Kidney (tissue), 14 donors: ENCODE results near the gene NRCAM. TPM values are rescaled to one million over a fixed set of nuclear protein-coding genes. Genes with fewer than 3 reads are reported as not detected.

Experiments
- DNase-seq, 5 donors: peaks; one replicate each; pipeline ENCODE4 v3.0.0-alpha.2; 2013 to 2020
- FAIRE-seq: peaks from 2 replicates; lab custom pipeline; 2012; peaks lifted over from hg19 to GRCh38; lab: Jason Lieb, UNC
- H3K27ac ChIP-seq, 2 donors: one replicate each; pipeline ENCODE4 v1.7.0; 2013; ENCODE audit warnings: low read depth in 2 of 2, low read length in 2 of 2, inconsistent platforms in 1 of 2
- H3K27me3 ChIP-seq: one replicate; pipeline ENCODE4 v1.7.1; 2013; ENCODE audit warnings: low read length, inconsistent platforms; ENCODE audit not compliant: control insufficient read depth, insufficient read depth
- H3K36me3 ChIP-seq, 3 donors: one replicate each; pipeline versions ENCODE4 v1.7.0 to v1.7.1; 2013; ENCODE audit warnings: low read length in 3 of 3, control low read depth in 1 of 3, inconsistent platforms in 1 of 3; ENCODE audit not compliant: insufficient read depth in 3 of 3, control insufficient read depth in 2 of 3
- H3K4me1 ChIP-seq, 3 donors: one replicate each; pipeline versions ENCODE4 v1.7.0 to v1.7.1; 2013; ENCODE audit warnings: low read length in 3 of 3, inconsistent platforms in 1 of 3, low read depth in 1 of 3; ENCODE audit not compliant: control insufficient read depth in 2 of 3, insufficient read depth in 2 of 3
- H3K4me3 ChIP-seq, 3 donors: one replicate each; pipeline versions ENCODE4 v1.7.0 to v1.8.1; 2013; ENCODE audit warnings: low read length in 3 of 3, control low read depth in 1 of 3, inconsistent platforms in 1 of 3
- H3K9ac ChIP-seq, 3 donors: one replicate each; pipeline versions ENCODE4 v1.7.0 to v1.7.1; 2013; ENCODE audit warnings: low read length in 3 of 3, control low read depth in 1 of 3, inconsistent platforms in 1 of 3
- H3K9me3 ChIP-seq, 3 donors: one replicate each; pipeline versions ENCODE4 v1.7.0 to v1.7.1; 2013; ENCODE audit warnings: low read length in 3 of 3, control low read depth in 1 of 3, inconsistent platforms in 1 of 3; ENCODE audit not compliant: control insufficient read depth in 2 of 3, insufficient read depth in 1 of 3
- CTCF ChIP-seq: IDR thresholded peaks from 3 replicates; pipeline ENCODE4 v1.5.1; 2012; ENCODE audit warnings: mild to moderate bottlenecking, moderate library complexity, borderline replicate concordance; ENCODE audit not compliant: insufficient read depth; ENCODE audit errors: extremely low read depth
- intact Hi-C: fragments of 100-400 bp; cut with DNase I; formaldehyde crosslinking; loops from one replicate; pipeline ENCODE4 v1.11.1; 2022
- polyA plus RNA-seq: library from polyadenylated mRNA; stranded (reverse); fragments of 350-450 nt; fragmentation: Illumina TruSeq; extraction: RNeasy Lipid Tissue Mini Kit (QIAGEN cat#74804); gene quantifications from one replicate; pipeline ENCODE4 v1.2.3, GENCODE V29; 2014; ENCODE audit warnings: low read depth, low replicate concordance; ENCODE audit not compliant: insufficient read depth
- total RNA-seq: library from RNA; stranded (reverse); fragmentation: NEBNext Ultra II Directional; extraction: Animal tissue kit (Norgen Biotek cat#: 25700); gene quantifications from one replicate; pipeline ENCODE4 v1.2.1, GENCODE V29; 2021
- donor health status: control.
- donor health status: control.
- donor health status: control.
- donor health status: control.
- donor health status: control.
- donor health status: DM: yes; HTN: yes; CAD: no.
- donor health status: Normal renal cell carcinoma (clear cell type).

The NRCAM gene
- total and polyA plus RNA-seq, 2 donors from 2014 or later: 16.8 to 20.6 TPM

- H3K9ac ChIP-seq: no peak overlapping the region
- no peak for TF ChIP-seq CTCF
- H3K27me3 ChIP-seq: no peaks in the 10 kb centered on the region
- no peak for DNase-seq
- no peak overlapping the region for H3K4me3 ChIP-seq
- H3K9me3 ChIP-seq: no peaks in the 10 kb centered on the region
- no peaks in the 10 kb centered on the region for H3K36me3 ChIP-seq
- FAIRE-seq: no peak
- H3K4me1 ChIP-seq: no peaks in the 10 kb centered on the region
- intact Hi-C loops: no loop called here
- no peak overlapping the region for H3K27ac ChIP-seq
Observed at GRCh38 chr7:108234281-108234680, 222.0 kb downstream of the NRCAM start.

- no peaks in the 10 kb centered on the region for H3K36me3 ChIP-seq
- no peaks in the 10 kb centered on the region for H3K4me1 ChIP-seq
- H3K27ac ChIP-seq: no peak overlapping the region
- no peaks in the 10 kb centered on the region for H3K9me3 ChIP-seq
- intact Hi-C loops: no loop called here
- H3K9ac ChIP-seq: no peak overlapping the region
- H3K27me3 ChIP-seq: no peaks in the 10 kb centered on the region
- no peak for TF ChIP-seq CTCF
- peak in 2 of 5 donors; percentile 26 to 32 for DNase-seq
- no peak for FAIRE-seq
- no peak overlapping the region for H3K4me3 ChIP-seq
Observed at GRCh38 chr7:108232076-108232475, 224.2 kb downstream of the NRCAM start.

- no peak for DNase-seq
- H3K27ac ChIP-seq: no peak overlapping the region
- H3K9ac ChIP-seq: no peak overlapping the region
- H3K4me3 ChIP-seq: no peak overlapping the region
- TF ChIP-seq CTCF: no peak
- FAIRE-seq: peak; percentile 54
- no peaks in the 10 kb centered on the region for H3K27me3 ChIP-seq
- intact Hi-C loops: no loop called here
- H3K36me3 ChIP-seq: no peaks in the 10 kb centered on the region
- H3K4me1 ChIP-seq: no peaks in the 10 kb centered on the region
- no peaks in the 10 kb centered on the region for H3K9me3 ChIP-seq
Observed at GRCh38 chr7:108231221-108231620, 225.0 kb downstream of the NRCAM start.

- no peak for TF ChIP-seq CTCF
- Histone ChIP-seq H3K9ac (no peak overlapping the region), H3K4me3 (no peak overlapping the region), H3K27me3 (no peaks in the 10 kb centered on the region), H3K27ac (no peak overlapping the region), H3K36me3 (no peaks in the 10 kb centered on the region), H3K9me3 (no peaks in the 10 kb centered on the region), H3K4me1 (no peaks in the 10 kb centered on the region)
- FAIRE-seq (no peak), DNase-seq (no peak)
- intact Hi-C loops: no loop called here
Observed at GRCh38 chr7:108227366-108227765, 228.9 kb downstream of the NRCAM start.
